Endothelial cell of umbilical vein (primary cell): Measurements from ENCODE around the gene PTPN13.

Experiments used
- CTCF ChIP-seq, 2 donors: IDR thresholded peaks; 1 replicate in 1 of 2; 2 replicates in 1 of 2; pipeline ENCODE4 v1.5.1; 2011; ENCODE audit warnings: low read length in 2 of 2, mild to moderate bottlenecking in 2 of 2, moderate library complexity in 2 of 2, control low read depth in 1 of 2, inconsistent platforms in 1 of 2, low read depth in 1 of 2; ENCODE audit not compliant: insufficient read depth in 1 of 2; ENCODE audit errors: extremely low read depth in 1 of 2
- EZH2 ChIP-seq: IDR thresholded peaks from 2 replicates; pipeline ENCODE4 v1.6.1; 2012; ENCODE audit warnings: borderline replicate concordance, low read depth, mild to moderate bottlenecking, moderate library complexity, low read length, inconsistent platforms; ENCODE audit not compliant: severe bottlenecking
- FOS ChIP-seq: IDR thresholded peaks from 2 replicates; pipeline ENCODE4 v1.6.1; 2011; ENCODE audit warnings: mild to moderate bottlenecking, low read length, moderate library complexity, borderline replicate concordance; ENCODE audit not compliant: insufficient read depth
- GATA2 ChIP-seq: IDR thresholded peaks from 2 replicates; pipeline ENCODE4 v1.7.0; 2011; ENCODE audit warnings: low read depth, mild to moderate bottlenecking, moderate library complexity, mixed read lengths, low read length; ENCODE audit not compliant: insufficient read length, insufficient read depth
- JUN ChIP-seq: IDR thresholded peaks from 2 replicates; pipeline ENCODE4 v1.6.1; 2011; ENCODE audit warnings: borderline replicate concordance, low read depth; ENCODE audit not compliant: insufficient read length, insufficient read depth
- POLR2A ChIP-seq: IDR thresholded peaks from 2 replicates; pipeline ENCODE4 v1.6.1; 2012; ENCODE audit warnings: low read depth, mild to moderate bottlenecking, control low read depth, low read length
- POLR2AphosphoS5 ChIP-seq: IDR thresholded peaks from 2 replicates; pipeline ENCODE4 v1.6.1; 2012; ENCODE audit warnings: low read depth, mild to moderate bottlenecking, control low read depth, low read length, moderate library complexity; ENCODE audit not compliant: insufficient read depth
- TF ChIP-seq, protein P1 (sequence below): IDR thresholded peaks from 2 replicates; pipeline ENCODE4 v1.6.1; 2011; ENCODE audit not compliant: insufficient read depth, insufficient read length

GRCh38 chr4:86631166-86631565, 37.1 kb downstream of the PTPN13 start:
- TF ChIP-seq, protein P1, sequence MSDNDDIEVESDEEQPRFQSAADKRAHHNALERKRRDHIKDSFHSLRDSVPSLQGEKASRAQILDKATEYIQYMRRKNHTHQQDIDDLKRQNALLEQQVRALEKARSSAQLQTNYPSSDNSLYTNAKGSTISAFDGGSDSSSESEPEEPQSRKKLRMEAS, result no peak
- TF ChIP-seq CTCF (IDR thresholded peaks at IDR 0.05; ENCODE audit: extremely low read depth in 1 of 2, insufficient read depth in 1 of 2, low read depth in 1 of 2, low read length in 2 of 2) (no peak), POLR2A (no peak), POLR2AphosphoS5 (no peak), GATA2 (no peak), JUN (no peak), EZH2 (no peak), FOS (no peak)
